GM19452 (cell line): ENCODE measurements around the gene DBP.
"Not testable (repeated sequence)": the region's sequence is repeated elsewhere in the genome, so short reads cannot be mapped to it uniquely, and the experiment has no call there.

Experiments used
- ATAC-seq: cut with Tn5 transposase; IDR thresholded peaks from one replicate; pipeline ENCODE4 v1.9.1; 2021; ENCODE audit not compliant: unreplicated experiment

DBP gene

GRCh38 chr19:48641850-48642249 lies 4.7 kb upstream of the DBP start:
- no peak for ATAC-seq

DNA sequence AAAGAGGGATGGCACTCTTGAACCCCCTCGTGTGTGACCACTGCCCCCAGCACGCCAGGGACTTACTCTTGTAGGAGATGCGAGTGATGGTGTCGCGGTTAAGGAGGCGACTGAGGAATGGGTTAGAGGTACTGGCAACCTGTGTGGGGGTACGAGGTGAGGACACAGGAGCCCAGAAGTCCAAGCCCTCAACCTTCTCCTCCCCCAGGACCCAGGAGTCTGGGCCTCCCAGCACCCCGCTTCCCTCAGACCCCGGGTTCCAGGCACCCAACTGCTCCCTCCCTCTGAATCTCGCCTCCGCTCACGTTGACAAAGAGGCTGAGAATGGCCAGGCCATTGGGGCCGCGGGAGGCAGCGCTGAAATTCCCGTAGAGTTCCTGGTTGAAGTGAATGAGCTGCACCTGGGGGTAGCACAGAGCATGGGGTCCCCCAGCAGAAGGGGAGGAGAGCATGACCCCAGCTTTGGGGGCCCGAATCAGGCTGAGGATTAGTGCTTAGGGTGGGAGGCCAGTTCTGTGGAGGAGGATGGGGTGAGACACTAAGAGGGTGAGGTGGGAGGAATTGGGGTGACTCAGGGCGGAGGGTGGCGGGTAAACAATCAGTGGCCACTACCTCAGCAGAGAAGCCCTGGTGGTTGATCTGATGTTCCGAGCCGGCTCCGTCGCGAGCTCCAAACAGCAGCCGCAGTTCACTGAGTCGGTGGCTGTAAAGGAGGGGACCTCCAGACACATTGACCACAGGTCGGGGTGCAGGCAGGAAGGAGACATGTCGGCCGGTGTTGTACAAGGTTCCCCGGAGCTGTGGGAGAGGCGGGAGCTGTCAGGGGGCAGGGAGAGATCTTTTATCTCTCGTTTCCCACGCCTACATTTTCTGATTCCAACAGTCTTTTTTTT lies 2.5 kb upstream of the DBP start:
- no peak for ATAC-seq

DNA sequence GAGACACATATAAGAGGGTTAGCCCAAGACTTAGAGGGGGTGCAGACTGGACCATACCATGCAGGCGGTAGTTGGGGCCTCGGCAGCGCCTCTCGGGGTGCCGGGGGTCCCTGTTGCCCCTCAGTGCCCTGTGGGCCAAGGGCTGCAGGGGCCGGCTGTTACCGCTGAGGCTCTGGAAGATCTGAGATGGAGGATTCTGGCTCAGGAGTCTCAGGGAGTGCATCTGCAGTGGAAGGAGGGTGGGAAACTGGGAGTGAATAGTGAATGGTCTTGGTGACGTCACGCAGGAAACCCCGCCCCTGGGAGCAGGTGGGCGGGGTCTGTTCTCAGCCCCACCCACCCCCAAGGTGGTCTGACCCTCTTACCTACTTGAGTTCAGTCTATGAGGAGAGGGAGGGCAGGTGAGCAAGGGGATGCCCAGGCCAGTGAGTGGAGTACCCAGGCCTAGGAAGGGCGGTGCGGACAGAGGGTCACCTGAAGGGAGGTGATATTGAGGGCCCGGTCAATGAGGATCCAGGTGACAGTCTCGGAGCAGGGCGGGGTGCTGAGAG lies 1.7 kb upstream of the DBP start:
- no peak for ATAC-seq

GRCh38 chr19:48637948-48638830 lies 1.0 kb upstream of the DBP start:
- peak; percentile 6 for ATAC-seq

DNA sequence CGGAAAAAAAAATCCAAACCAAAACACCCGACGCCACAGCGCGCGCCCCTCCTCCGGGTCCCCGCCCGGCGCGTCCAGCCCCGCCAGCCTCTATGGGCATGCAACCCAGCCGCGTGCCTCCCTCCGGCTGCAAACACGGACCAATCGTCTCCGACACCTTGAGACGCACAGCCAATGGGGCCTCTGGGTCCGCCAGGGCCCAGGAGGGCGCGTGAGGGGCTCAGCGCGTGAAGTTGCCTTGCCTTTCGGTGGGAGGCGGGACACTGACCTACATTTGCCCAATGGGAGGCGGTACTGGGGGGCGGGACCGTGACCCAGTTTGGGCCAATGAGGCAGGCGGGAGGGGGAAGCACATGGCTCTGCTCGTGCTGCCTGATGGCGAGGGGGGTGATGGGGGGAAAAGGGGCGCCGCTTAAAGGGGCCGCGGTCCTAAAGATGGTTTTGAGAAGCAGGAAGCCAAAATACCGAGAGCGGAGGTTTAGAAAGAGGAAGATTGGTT lies 319 bp upstream of the DBP start:
- peak; percentile 71 for ATAC-seq

- no peak for ATAC-seq
Observed at GRCh38 chr19:48635966-48636858, 967 bp downstream of the DBP start.

DNA sequence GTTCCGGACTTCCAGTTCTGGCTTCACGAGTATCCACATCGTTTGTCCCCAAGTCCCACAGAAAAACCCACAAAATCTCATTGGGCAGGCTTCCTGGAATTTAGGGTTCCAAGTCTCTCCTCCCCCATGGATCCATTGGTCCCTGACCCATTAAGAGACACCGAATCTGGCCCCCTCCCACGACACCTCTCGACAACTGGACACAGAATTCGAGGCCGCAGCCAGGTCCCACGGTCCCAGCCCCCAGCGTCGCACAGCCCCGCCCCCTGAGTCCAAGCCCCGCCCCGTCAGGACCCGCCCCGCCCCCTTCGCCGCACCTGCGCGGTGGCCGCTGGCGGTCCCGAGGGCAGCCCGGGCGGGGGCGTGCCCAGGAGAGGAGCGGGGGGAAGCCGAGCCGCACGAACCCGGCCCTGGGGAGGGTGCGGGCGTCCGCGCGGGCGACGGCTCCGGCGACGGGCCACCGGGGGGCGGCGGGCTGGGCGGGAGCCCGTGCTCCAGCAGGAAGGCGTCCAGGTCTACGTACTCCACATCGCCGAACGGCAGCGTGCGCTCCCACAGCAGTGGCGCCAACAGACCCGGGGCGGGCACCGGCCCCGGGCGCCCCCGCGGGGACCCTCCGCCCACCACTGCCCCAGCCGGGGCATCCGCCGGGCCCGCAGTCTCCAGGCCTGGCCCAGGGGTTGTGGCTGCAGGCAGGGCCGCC lies 1.8 kb downstream of the DBP start:
- ATAC-seq, result no peak

- no peak for ATAC-seq
Observed at GRCh38 chr19:48634424-48635262, 2.5 kb downstream of the DBP start.

- ATAC-seq, result no peak
Observed at GRCh38 chr19:48634036-48634342, 3.2 kb downstream of the DBP start.

DNA sequence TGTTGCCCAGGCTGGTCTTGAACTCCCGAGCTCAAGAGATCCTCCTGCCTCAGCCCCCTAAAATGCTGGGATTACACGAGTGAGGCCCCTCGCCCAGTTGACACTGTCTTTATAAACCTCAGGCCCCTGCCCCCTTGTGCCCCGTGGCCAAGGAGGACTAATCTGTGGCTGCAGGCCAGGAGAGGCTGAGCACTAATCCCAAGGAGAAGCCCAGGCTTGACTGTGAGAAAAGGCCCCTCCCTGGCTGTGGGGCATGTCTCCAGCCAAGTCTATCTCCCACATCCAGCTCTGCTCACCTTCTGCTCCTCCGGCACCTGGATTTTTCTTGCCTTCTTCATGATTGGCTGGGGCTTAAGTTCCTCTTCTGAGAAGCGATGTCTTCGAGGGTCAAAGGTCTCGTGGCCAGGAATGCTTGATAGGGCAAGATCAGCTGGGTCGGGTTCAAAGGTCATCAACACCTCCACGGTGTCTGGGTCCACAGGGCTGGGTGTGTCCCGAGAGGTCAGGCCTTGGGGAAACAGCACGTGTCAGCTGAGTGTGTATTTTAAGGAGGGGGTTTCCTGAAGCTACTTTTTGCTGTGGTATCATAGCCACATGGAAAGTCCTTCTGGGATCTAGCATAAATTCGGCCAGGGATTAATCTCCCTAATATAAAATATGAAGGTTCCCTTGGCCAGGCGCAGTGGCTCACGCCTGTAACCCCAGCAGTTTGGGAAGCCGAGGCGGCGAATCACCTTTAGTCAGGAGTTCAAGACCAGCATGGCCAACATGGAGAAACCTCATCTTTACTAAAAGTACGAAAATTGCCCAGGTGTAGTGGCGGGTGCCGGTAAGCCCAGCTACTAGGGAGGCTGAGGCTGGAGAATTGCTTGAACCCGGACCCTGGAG lies 3.8 kb downstream of the DBP start:
- no peak for ATAC-seq

DNA sequence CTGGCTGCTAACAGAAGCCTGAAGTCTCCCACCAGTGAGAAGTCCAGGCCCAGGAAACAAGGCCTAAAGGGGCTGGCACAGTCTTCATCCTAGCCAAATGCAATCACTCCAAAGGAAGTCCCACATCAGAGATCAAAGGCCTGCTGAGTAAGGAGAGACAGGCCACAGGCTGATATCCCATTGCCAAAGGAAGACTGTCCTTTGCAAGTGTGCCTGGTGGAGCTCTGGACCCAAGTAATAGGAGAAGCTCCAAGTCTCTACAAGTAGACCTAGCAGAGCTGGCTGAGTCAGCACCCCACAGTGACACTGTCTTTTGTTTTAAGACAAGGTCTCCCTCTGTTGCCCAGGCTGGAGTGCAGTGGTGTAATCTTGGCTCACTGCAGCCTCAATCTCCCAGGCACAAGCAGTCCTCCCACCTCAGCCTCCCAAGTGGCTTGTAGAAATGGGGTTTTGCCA lies 4.5 kb downstream of the DBP start:
- ATAC-seq, result no peak

DNA sequence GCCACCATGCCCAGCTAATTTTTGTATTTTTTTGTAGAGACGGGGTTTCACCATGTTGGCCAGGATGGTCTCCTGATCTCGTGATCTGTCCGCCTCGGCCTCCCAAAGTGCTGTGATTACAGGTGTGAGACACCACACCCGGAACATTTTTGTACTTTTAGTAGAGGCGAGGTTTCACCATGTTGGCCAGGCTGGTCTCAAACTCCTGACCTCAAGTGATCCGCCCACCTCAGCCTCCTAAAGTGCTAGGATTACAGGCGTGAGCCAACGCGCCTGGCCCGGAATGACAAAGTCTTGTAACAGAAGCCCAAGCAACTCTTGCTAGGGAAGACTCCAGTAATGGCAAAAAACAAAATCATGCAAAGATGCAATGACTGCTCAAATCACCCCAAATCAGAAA lies 4.9 kb downstream of the DBP start:
- ATAC-seq, result not testable (repeated sequence)

DNA sequence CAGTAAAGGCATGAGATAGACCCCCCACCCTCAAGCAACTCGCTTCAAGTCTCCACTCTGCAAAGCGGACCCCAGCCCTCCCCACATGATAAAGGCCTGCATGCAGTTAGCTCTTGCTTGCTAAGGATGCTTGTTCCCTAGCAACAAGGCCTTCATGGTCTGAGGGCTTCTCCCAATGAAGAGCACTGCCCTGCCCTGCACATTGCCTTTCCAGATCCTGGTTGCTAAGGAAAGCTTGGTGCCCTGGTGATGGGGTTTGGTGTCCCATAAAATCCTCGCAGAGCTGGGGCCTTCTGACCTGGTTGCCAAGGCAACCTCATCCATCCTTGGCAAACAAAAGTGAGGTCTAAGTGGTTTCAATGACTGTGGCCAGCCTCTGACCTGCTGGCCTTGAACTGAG lies 6.0 kb downstream of the DBP start:
- no peak for ATAC-seq

DNA sequence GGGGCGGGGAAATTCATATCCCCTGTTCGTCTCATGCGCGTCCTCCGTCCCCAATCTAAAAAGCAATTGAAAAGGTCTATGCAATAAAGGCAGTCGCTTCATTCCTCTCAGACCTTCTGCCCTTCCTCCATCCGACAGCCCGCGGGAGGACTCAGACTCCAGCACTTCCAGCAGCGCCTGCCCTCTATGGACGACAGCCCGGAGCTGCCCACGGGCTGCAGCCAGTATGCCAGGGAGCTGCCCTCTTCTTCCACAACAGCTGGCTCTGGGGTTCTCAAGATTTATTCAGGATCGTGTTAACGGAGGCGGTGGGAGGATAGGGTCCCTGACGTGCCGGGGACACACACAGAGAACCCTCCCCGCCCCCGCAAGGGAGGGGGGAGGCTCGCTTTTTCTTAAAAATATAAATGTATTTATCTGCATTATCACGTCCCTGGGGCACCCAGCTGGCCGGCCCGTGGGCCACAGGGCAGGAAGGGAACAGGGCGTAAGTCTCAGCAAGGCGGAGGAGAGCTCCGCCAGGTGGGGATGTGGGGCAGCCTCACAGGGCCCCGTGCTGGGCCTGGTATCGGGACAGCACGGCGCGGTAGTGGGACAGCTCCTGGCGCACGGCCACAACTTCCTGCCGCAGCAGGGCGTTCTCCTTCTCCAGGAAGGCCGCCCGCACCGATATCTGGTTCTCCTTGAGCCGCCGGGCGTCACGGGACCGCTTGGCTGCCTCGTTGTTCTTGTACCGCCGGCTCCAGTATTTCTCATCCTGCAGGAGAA lies 6.7 kb downstream of the DBP start:
- no peak for ATAC-seq

- no peak for ATAC-seq
Observed at GRCh38 chr19:48629599-48630295, 7.4 kb downstream of the DBP start.

DNA sequence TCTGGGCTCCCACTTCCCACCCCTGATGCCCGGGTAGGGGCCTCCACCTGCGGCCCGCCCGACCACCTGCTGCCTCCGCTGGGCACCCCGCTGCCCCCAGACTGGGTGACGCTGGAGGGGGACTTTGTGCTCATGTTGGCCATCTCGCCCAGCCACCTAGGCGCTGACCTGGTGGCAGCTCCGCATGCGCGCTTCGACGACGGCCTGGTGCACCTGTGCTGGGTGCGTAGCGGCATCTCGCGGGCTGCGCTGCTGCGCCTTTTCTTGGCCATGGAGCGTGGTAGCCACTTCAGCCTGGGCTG lies 7.9 kb downstream of the DBP start:
- no peak for ATAC-seq
